ENCODE measurements around the gene EEF2K. TPM values are rescaled to one million over a fixed set of nuclear protein-coding genes. Genes with fewer than 3 reads are reported as not detected.

The EEF2K gene
- total RNA-seq, 4 donors from 2014 or later: 22.2 to 223 (median 50.1) TPM

- in situ Hi-C loops (cut with MboI; ENCODE audit: low pct_ligation_motif_present in 1 of 4, low pct_unique_long_range_greater_than_20kb in 1 of 4, low sequenced_read_pairs in 3 of 4) (no loop called here), intact Hi-C loops (cut with DNase I; ENCODE audit: low total_unique reads) (no loop called here)
- TF ChIP-seq POLR2AphosphoS5 (IDR thresholded peaks at IDR 0.05): no peak
- no peak for TF ChIP-seq CTCF (IDR thresholded peaks at IDR 0.05)
- no peak for TF ChIP-seq POLR2A (IDR thresholded peaks at IDR 0.05)
- TF ChIP-seq EP300 (IDR thresholded peaks at IDR 0.05; ENCODE audit: low read depth): no peak
- DNase-seq: no peak
- Histone ChIP-seq H3K4me3 (no peak overlapping the region), H3K27me3 (no peaks in the 10 kb centered on the region), H3K27ac (peak overlapping the region in 2 of 4 donors; percentile 3 to 6), H3K4me1 (peaks cover 0 to 44% (median 15%) of the 10 kb centered on the region in 4 donors), H3K9me3 (no peaks in the 10 kb centered on the region), H3K36me3 (no peaks in the 10 kb centered on the region)
- WGBS, 2 donors (ENCODE audit: low coverage in 1 of 2): 79 to 84% methylated on average over 3 to 18 of the region's 18 CpGs
These were observed 12.0 kb downstream of the EEF2K start for GRCh38 chr16:22217890-22218730.

- in situ Hi-C loops (cut with MboI; ENCODE audit: low pct_ligation_motif_present in 1 of 4, low pct_unique_long_range_greater_than_20kb in 1 of 4, low sequenced_read_pairs in 3 of 4): no loop called here
- WGBS, 2 donors (ENCODE audit: low coverage in 1 of 2): 93 to 100% methylated on average over 2 to 3 of the region's 3 CpGs
- peaks cover 0 to 36% (median 14%) of the 10 kb centered on the region in 4 donors for H3K4me1 ChIP-seq
- H3K4me3 ChIP-seq: no peak overlapping the region
- DNase-seq: no peak
- intact Hi-C loops (cut with DNase I; ENCODE audit: low total_unique reads): no loop called here
- H3K9me3 ChIP-seq: no peaks in the 10 kb centered on the region
- no peaks in the 10 kb centered on the region for H3K36me3 ChIP-seq
- TF ChIP-seq POLR2AphosphoS5 (IDR thresholded peaks at IDR 0.05) (no peak), CTCF (IDR thresholded peaks at IDR 0.05) (no peak), POLR2A (IDR thresholded peaks at IDR 0.05) (no peak), EP300 (IDR thresholded peaks at IDR 0.05; ENCODE audit: low read depth) (no peak)
- no peaks in the 10 kb centered on the region for H3K27me3 ChIP-seq
- H3K27ac ChIP-seq: peak overlapping the region; percentile 24 to 57 (median 38)
These were observed 13.5 kb downstream of the EEF2K start for GRCh38 chr16:22219389-22220068.

GRCh38 chr16:22220069-22220440 is 14.0 kb downstream of the EEF2K start:
- Histone ChIP-seq H3K27me3 (no peaks in the 10 kb centered on the region), H3K36me3 (no peaks in the 10 kb centered on the region), H3K4me3 (no peak overlapping the region), H3K9me3 (no peaks in the 10 kb centered on the region), H3K4me1 (peaks cover 0 to 36% (median 14%) of the 10 kb centered on the region in 4 donors), H3K27ac (peak overlapping the region; percentile 24 to 57 (median 38))
- intact Hi-C loops (cut with DNase I; ENCODE audit: low total_unique reads) (no loop called here), in situ Hi-C loops (cut with MboI; ENCODE audit: low pct_ligation_motif_present in 1 of 4, low pct_unique_long_range_greater_than_20kb in 1 of 4, low sequenced_read_pairs in 3 of 4) (no loop called here)
- TF ChIP-seq POLR2AphosphoS5 (IDR thresholded peaks at IDR 0.05) (peak in 2 of 3 donors; percentile 45 to 50), EP300 (IDR thresholded peaks at IDR 0.05; ENCODE audit: low read depth) (no peak), POLR2A (IDR thresholded peaks at IDR 0.05) (no peak)
- peak; percentile 48 for DNase-seq
- WGBS, 2 donors (ENCODE audit: low coverage in 1 of 2): 47% methylated on average over 11 of the region's 11 CpGs; no CpG with 5 or more reads in 1 of the 2 donors

- in situ Hi-C loops (cut with MboI; ENCODE audit: low pct_ligation_motif_present in 1 of 4, low pct_unique_long_range_greater_than_20kb in 1 of 4, low sequenced_read_pairs in 3 of 4): no loop called here
- no peaks in the 10 kb centered on the region for H3K9me3 ChIP-seq
- no peak for DNase-seq
- H3K36me3 ChIP-seq: no peaks in the 10 kb centered on the region
- H3K4me1 ChIP-seq: peaks cover 0 to 36% (median 14%) of the 10 kb centered on the region in 4 donors
- no peak overlapping the region for H3K4me3 ChIP-seq
- intact Hi-C loops (cut with DNase I; ENCODE audit: low total_unique reads): no loop called here
- no peaks in the 10 kb centered on the region for H3K27me3 ChIP-seq
- H3K27ac ChIP-seq: peak overlapping the region; percentile 24 to 57 (median 38)
- 64 to 79% methylated on average over 2 to 9 of the region's 9 CpGs for WGBS, 2 donors (ENCODE audit: low coverage in 1 of 2)
- TF ChIP-seq CTCF (IDR thresholded peaks at IDR 0.05): no peak
- TF ChIP-seq POLR2A (IDR thresholded peaks at IDR 0.05): no peak
- no peak for TF ChIP-seq POLR2AphosphoS5 (IDR thresholded peaks at IDR 0.05)
- no peak for TF ChIP-seq EP300 (IDR thresholded peaks at IDR 0.05; ENCODE audit: low read depth)
These were observed 14.6 kb downstream of the EEF2K start for GRCh38 chr16:22220714-22221113.
